Measurements from ENCODE around the gene COL6A1. TPM values are rescaled to one million over a fixed set of nuclear protein-coding genes. Genes with fewer than 3 reads are reported as not detected.

Gene COL6A1
- total RNA-seq, 2 experiments from 2014 or later: 5.2 to 5.5 TPM

DNA sequence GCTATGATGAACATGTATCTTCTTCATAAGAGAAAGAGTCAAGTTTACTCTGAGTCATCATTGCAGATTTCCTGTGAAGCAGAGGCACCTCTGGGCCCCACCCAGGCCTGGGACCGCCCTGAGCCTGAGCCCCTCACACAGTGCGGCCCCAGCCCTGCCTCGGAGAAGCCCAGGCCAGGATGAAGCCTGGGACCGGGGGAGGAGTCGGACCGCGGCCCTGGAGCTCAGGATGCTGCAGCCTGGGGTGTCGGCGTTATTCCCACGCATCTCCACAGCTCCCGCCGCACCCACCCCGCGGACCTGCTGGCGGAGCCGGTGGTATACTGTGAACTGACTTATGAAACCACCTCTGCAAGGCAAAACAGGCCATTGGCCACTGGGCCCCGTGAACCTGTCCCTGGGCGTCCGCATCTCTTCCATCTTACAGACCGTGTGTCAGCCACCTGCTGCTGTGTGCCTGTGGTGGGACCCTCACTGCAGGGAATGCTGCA lies 2.4 kb upstream of the COL6A1 start:
- POLR2A ChIA-PET: no interaction called here

DNA sequence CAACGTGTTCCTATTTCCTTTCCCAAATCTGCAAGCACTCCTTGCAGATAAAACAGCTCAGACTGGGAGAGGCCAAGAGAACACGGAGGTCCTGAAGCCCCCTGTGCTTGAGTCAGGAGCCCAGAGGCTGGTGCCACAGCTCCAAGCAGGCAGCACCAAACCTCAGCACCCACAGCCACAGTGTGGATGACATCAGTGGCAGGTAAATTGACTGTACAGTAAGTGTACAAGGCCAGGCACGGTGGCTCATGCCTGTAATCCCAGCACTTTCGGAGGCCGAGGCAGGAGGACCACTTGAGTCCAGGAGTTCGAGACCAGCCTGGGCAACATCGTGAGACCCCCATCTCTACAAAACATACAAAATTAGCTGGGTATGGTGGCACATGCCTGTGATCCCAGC lies 1.9 kb upstream of the COL6A1 start:
- ChIA-PET POLR2A (no interaction called here), CTCF (interaction anchor here (1.8 kb wide), 1 partner anchor 10 kb away, joined by 4 read pairs; no protein-coding TSS in a partner anchor)

More for the DNA sequence above, 2.4 kb upstream of the COL6A1 start:
- CTCF ChIA-PET: interaction anchor here (1.8 kb wide), 1 partner anchor 9 kb away, joined by 4 read pairs; no protein-coding TSS in a partner anchor

DNA sequence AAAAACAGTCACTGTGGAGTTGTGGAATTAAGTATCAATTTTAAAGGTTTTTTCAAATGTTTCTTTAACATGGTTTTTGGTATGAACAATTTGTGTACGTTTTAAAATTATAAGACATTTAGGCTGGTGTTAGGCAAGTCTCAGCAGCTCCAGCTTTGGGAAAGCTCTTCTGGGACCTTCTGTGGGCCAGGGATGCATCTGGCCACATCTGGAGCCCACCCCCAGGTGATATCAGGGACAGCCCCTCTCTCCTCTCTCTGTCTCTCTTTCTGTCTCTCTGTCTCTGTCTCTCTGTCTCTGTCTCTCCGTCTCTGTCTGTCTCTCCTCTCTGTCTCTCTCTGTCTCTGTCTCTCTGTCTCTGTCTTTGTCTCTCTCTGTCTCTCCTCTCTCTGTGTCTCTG lies 1.3 kb upstream of the COL6A1 start:
- CTCF ChIA-PET: no interaction called here
- POLR2A ChIA-PET: no interaction called here

- POLR2A ChIA-PET: no interaction called here
Measured at GRCh38 chr21:45980697-45981096, 873 bp upstream of the COL6A1 start.

DNA sequence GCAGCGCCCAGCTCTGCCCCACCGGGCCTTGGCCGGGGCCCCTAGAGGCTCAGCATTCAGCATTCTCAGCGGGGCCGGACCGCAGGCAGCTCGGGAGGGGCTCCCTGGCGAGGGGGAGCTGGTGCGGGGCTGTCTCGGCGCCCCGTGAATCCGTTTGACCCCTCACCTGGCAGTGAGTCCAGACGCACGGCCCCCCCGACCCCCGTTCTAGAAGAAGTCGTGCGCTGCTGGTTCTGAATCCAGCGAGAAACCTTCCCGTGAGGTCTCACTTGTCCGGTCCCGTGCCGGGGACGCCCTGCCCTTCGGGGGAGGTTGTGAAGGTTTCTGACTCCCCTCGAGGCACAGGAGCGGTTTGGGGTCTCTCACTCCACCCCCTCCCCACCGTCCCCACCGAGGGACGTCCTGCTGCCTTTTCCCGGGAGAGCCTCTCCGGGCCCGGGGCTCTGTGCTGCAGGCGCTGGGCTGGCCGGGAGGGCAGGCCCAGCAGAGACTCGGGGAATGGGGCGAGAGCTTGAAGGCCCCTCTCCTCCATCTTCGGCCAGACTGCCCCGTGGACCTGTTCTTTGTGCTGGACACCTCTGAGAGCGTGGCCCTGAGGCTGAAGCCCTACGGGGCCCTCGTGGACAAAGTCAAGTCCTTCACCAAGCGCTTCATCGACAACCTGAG lies 655 bp downstream of the COL6A1 start:
- POLR2A ChIA-PET: no interaction called here
- CTCF ChIA-PET: interaction anchor here (1.0 to 1.4 kb wide), 2 partner anchors 9 to 13 kb away, joined by 3 to 6 read pairs; no protein-coding TSS in a partner anchor

More at GRCh38 chr21:45980697-45981096, 873 bp upstream of the COL6A1 start:
- CTCF ChIA-PET: no interaction called here

DNA sequence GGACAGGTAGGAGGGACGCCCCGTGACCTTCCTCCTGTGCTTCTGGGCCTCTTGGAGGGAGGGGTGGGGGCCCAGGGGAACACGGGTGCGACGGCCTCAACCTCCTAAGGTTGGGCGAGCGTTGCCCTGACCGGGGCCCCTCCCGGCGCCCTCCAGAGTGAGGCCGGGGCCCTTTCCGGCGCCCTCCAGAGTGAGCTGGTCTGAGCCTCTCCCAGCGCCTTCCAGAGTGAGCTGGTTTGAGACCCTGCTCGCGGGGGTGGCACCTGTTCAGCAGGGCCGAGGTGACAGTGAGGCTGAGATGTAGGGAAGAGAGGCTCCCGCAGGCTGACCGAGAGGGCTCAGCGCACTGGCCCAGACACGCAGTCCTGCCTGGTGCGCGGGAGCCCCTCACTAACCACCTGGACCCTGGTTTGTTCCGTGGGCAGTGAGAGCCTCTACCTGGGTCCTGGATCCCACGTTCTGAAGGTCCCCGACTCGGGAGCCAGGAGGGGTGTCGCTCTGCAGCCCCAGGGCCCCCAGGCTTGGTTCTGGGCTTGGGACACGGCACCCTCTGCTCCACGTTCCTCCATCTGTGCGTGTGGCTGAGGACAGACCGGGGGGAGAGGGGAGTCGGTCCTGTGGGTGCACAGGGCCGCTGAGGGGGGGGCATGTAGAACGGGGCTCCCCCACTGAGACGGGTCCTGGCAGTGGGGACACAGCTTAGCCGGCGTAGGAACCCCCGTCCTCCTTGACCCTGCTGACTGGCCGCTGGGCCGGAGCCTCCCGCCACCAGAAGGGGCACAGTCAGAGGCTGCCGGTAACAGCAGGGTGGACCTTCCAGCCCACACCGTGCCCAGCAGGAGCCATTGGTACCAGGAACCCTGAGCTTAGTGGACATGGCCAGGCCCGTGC lies 1.4 kb downstream of the COL6A1 start:
- ChIA-PET POLR2A (no interaction called here), CTCF (interaction anchor here (1.0 kb wide), 1 partner anchor 10 kb away, joined by 3 read pairs; no protein-coding TSS in a partner anchor)

DNA sequence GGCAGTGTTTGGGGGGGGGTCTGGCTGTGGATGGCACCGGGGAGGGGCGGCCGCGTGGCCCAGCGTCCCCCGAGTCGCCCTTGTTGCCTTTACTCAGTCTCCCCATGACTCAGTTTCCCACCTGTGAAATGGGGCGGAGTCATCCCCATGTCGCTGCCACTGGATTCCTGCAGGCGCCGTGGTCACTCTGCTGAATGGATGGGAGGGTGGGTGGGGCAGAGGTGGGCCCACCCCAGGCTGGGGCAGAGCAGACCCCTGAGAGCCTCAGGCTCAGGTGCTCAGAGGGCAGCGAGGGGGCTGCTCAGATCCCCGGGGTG lies 2.0 kb downstream of the COL6A1 start:
- ChIA-PET POLR2A (no interaction called here), CTCF (no interaction called here)

GRCh38 chr21:45983981-45984551 lies 2.5 kb downstream of the COL6A1 start:
- CTCF ChIA-PET: no interaction called here
- POLR2A ChIA-PET: no interaction called here

- ChIA-PET CTCF (no interaction called here), POLR2A (no interaction called here)
Measured at GRCh38 chr21:45984584-45985095, 3.1 kb downstream of the COL6A1 start.

GRCh38 chr21:45985471-45986315 lies 4.1 kb downstream of the COL6A1 start:
- ChIA-PET CTCF (no interaction called here), POLR2A (no interaction called here)

DNA sequence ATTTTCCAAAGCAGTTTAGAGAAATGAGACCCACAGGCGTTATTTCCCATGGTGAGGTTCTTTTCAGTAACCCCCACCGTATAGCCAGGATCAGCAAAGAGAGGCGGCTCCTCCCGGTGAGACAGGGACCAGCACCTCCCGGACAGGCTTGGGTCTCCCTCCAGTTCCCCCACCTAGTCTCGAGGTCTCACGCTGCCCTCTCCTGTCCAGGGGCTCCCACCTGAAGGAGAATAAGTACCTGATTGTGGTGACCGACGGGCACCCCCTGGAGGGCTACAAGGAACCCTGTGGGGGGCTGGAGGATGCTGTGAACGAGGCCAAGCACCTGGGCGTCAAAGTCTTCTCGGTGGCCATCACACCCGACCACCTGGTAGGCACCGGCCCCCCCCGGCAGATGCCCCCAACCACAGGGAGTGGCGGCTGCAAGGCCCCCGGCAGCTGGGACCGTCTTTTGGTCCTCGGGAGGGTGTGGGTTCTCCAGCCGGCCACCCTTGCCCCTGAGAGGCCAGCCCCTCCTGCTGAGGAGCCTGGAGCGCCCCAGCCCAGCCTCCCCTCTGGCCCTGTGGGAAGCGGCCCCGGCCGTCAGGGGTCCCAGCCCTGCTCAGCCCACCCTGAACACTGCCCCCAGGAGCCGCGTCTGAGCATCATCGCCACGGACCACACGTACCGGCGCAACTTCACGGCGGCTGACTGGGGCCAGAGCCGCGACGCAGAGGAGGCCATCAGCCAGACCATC lies 4.9 kb downstream of the COL6A1 start:
- POLR2A ChIA-PET: no interaction called here
- CTCF ChIA-PET: no interaction called here

GRCh38 chr21:45987121-45987711 lies 5.6 kb downstream of the COL6A1 start:
- POLR2A ChIA-PET: no interaction called here
- CTCF ChIA-PET: no interaction called here

DNA sequence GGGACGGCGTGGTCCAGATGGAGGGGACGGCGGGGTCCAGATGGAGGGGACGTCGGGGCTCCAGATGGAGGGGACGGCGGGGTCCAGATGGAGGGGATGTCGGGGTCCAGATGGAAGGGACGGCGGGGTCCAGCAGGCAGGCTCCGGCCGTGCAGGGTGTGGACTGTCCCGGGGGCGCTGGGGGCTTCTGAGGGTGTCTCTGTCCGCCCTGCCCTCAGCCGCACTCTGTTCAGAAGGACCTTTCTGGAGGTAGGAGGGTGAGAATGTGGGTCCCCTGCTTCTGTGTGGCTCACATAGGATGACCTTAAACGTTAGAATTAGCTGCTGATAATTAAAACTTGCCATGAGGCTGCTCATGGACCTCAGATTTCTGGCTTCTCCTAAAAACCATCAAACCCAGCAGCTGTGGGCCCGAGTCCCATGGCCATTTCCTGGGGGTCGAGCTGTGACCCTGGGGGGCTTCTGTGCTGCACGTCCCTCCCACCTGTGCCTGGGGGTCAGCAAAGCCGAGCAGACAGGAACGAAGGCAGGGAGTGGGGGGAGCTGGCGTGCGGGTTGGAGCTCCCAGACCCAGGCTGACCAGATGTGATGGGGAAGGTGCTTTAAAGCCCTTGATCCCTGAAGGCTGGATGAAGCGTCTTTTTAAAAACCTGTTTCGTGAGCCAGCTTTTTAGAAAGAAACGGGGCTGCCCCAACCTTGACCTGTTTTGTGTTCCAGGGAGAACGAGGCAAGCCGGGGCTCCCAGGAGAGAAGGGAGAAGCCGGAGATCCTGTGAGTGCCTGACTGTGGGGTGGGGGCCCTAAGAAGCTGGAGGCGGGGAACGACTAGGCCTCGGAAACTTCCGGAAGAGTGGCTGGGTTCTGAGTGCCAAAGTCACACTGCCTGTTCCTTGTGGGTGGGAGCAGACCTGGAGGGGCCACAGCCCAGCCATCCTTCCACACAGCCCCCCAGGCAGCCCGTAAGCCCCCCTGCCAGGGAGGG lies 7.1 kb downstream of the COL6A1 start:
- ChIA-PET CTCF (no interaction called here), POLR2A (no interaction called here)

DNA sequence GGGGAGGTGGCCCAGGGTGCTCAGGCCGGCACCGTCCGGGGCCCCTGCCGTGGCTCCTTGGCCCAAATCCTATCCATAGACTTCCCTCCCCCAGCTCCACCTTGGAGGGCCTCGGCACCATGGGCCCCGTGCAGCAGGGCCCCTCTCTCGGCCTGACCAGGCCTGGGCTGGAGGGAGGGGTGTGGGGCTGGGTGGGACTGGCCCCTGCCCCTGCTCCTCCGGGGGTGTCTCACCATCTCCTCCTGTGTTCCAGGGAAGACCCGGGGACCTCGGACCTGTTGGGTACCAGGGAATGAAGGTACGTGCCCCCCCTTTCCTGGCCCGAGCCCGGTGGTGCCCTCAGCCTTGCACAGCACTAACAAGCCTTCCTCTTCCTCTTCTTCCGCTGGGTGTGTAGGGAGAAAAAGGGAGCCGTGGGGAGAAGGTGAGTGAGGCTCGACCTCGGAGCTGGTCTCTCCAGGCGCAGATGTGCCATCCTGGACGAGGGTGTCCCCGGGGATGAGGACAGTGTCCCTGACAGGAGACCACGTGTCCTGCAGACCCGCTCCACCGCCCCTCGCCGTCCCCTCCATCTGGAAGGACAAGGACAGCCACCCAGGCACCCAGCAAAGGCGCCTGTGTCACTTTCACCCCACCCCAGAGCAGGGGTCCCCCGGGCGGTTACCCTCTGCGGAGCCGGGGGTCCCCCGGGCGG lies 7.9 kb downstream of the COL6A1 start:
- ChIA-PET POLR2A (no interaction called here), CTCF (no interaction called here)

DNA sequence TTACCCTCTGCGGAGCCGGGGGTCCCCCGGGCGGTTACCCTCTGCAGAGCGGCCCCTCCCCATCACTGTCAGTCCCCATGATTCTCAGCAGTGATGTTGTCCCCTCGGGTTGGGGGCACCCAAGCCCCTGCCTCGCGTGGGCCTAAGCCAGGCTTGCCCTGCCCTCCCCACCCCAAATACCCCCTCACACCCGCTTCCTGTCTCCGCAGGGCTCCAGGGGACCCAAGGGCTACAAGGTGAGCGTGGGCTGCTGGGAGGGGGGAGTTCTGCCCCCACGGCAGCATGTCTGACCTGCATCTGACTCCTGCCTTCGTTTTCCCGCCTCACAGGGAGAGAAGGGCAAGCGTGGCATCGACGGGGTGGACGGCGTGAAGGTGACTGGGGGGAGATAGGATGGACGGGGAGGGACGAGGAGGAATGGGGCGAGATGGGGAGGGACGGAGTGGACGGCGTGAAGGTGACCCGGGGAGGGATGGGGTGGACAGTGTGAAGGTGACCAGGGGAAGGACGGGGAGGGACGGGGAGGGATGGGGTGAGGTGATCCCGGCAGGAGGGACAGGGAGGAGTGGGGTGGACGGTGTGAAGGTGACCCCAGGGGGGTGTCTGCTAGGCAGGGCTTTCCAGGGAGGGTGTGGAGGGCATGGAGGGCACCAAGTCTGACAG lies 8.6 kb downstream of the COL6A1 start:
- POLR2A ChIA-PET: no interaction called here
- CTCF ChIA-PET: no interaction called here

- ChIA-PET POLR2A (no interaction called here), CTCF (no interaction called here)
Measured at GRCh38 chr21:45990741-45991605, 9.4 kb downstream of the COL6A1 start.
